Thyroid gland (tissue), 4 donors: ENCODE results near the gene KIAA1671. TPM values are rescaled to one million over a fixed set of nuclear protein-coding genes. Genes with fewer than 3 reads are reported as not detected.

ENCODE experiments used
- DNase-seq, 2 donors: peaks; one replicate each; pipeline ENCODE4 v3.0.0-alpha.2; 2019
- H3K27ac ChIP-seq, 3 donors: fragments of 200-600 bp; sonication (generic); 1 replicate in 2 of 3; 2 replicates in 1 of 3; pipeline ENCODE4 v1.5.1; 2016 to 2019; ENCODE audit warnings: mild to moderate bottlenecking in 1 of 3, moderate library complexity in 1 of 3
- H3K27me3 ChIP-seq: fragments of 200-600 bp; sonication (generic); one replicate; pipeline ENCODE4 v1.5.1; 2019
- H3K36me3 ChIP-seq, 2 donors: fragments of 200-600 bp; sonication (generic); one replicate each; pipeline ENCODE4 v1.5.1; 2016 to 2019
- H3K4me1 ChIP-seq, 2 donors: fragments of 200-600 bp; sonication (generic); one replicate each; pipeline ENCODE4 v1.5.1; 2017 to 2019
- H3K4me3 ChIP-seq, 3 donors: fragments of 200-600 bp; sonication (generic); replicated peaks in 1 of 3; 1 replicate in 2 of 3; 2 replicates in 1 of 3; pipeline ENCODE4 v1.5.1; 2016; ENCODE audit warnings: mild to moderate bottlenecking in 1 of 3
- H3K9me3 ChIP-seq: fragments of 200-600 bp; sonication (generic); one replicate; pipeline ENCODE4 v1.5.1; 2017
- CTCF ChIP-seq, 6 experiments: fragments of 200-600 bp in 3 of 6; fragments of 450-650 bp in 3 of 6; sonication (generic) in 3 of 6; IDR thresholded peaks; one replicate each; pipeline ENCODE4 v1.5.1; 2016 to 2019; ENCODE audit warnings: antibody characterized with exemption in 6 of 6, mild to moderate bottlenecking in 2 of 6, inconsistent platforms in 1 of 6, moderate library complexity in 1 of 6
- POLR2A ChIP-seq, 2 donors: fragments of 450-650 bp; IDR thresholded peaks; one replicate each; pipeline ENCODE4 v1.6.1; 2017; ENCODE audit warnings: antibody characterized with exemption in 2 of 2, mild to moderate bottlenecking in 2 of 2, moderate library complexity in 1 of 2
- WGBS, 2 donors: methylation state at CpG; one replicate each; pipeline ENCODE4 v1.1.5; 2017; 5-methylcytosine and 5-hydroxymethylcytosine counted together
- intact Hi-C: fragments of 100-400 bp; cut with DNase I; formaldehyde crosslinking; loops from one replicate; pipeline ENCODE4 v1.15.1; 2023
- total RNA-seq, 4 donors: library from RNA; depleted of rRNA; stranded (reverse); fragments of >200 nt; gene quantifications; one replicate each; pipeline ENCODE4 v1.2.3, GENCODE V29; 2016

Gene KIAA1671
- total RNA-seq, 4 donors from 2014 or later, result 63.2 to 111 (median 79.7) TPM

- Histone ChIP-seq H3K4me3 (no peak overlapping the region), H3K4me1 (peaks cover 33 to 43% of the 10 kb centered on the region in 2 donors), H3K27ac (peak overlapping the region in 2 of 3 donors; percentile 1 to 6), H3K36me3 (no peaks in the 10 kb centered on the region), H3K27me3 (no peaks in the 10 kb centered on the region), H3K9me3 (no peaks in the 10 kb centered on the region)
- no peak for DNase-seq
- WGBS, 2 donors, result 87 to 88% methylated on average over 3 of the region's 3 CpGs
- intact Hi-C loops, result no loop called here
- TF ChIP-seq POLR2A (IDR thresholded peaks at IDR 0.05) (no peak), CTCF (IDR thresholded peaks at IDR 0.05) (no peak)
Measured at GRCh38 chr22:25080855-25081254, 128.3 kb downstream of the KIAA1671 start.

GRCh38 chr22:25081409-25081824 lies 128.9 kb downstream of the KIAA1671 start:
- H3K27me3 ChIP-seq, result no peaks in the 10 kb centered on the region

GRCh38 chr22:25082096-25082495 lies 129.6 kb downstream of the KIAA1671 start:
- intact Hi-C loops, result no loop called here
- Histone ChIP-seq H3K9me3 (no peaks in the 10 kb centered on the region), H3K4me3 (no peak overlapping the region), H3K27ac (peak overlapping the region in 1 of 3 donors; percentile 22), H3K36me3 (no peaks in the 10 kb centered on the region), H3K27me3 (no peaks in the 10 kb centered on the region), H3K4me1 (peaks cover 37 to 45% of the 10 kb centered on the region in 2 donors)
- TF ChIP-seq POLR2A (IDR thresholded peaks at IDR 0.05), result no peak
- WGBS, 2 donors, result 88 to 90% methylated on average over 3 of the region's 3 CpGs
- DNase-seq, result no peak

More at GRCh38 chr22:25081409-25081824, 128.9 kb downstream of the KIAA1671 start:
- Histone ChIP-seq H3K27ac (peak overlapping the region in 2 of 3 donors; percentile 1 to 6), H3K36me3 (no peaks in the 10 kb centered on the region), H3K4me1 (peaks cover 35 to 45% of the 10 kb centered on the region in 2 donors), H3K4me3 (no peak overlapping the region), H3K9me3 (no peaks in the 10 kb centered on the region)
- 11 to 18% methylated on average over 3 of the region's 3 CpGs for WGBS, 2 donors
- peak; percentile 46 to 56 for DNase-seq
- peak in 5 of 6 experiments; percentile 33 to 62 (median 56) for TF ChIP-seq CTCF (IDR thresholded peaks at IDR 0.05)
- no peak for TF ChIP-seq POLR2A (IDR thresholded peaks at IDR 0.05)
- intact Hi-C loops, result no loop called here

- 70 to 86% methylated on average over 2 of the region's 2 CpGs for WGBS, 2 donors
- no peaks in the 10 kb centered on the region for H3K9me3 ChIP-seq
- H3K4me1 ChIP-seq, result peaks cover 26 to 42% of the 10 kb centered on the region in 2 donors
- no peaks in the 10 kb centered on the region for H3K36me3 ChIP-seq
- H3K4me3 ChIP-seq, result no peak overlapping the region
- no peak for DNase-seq
- intact Hi-C loops, result no loop called here
- TF ChIP-seq CTCF (IDR thresholded peaks at IDR 0.05), result no peak
- no peak for TF ChIP-seq POLR2A (IDR thresholded peaks at IDR 0.05)
- H3K27ac ChIP-seq, result peak overlapping the region in 2 of 3 donors; percentile 21 to 43
- H3K27me3 ChIP-seq, result no peaks in the 10 kb centered on the region
Measured at GRCh38 chr22:25083056-25083806, 130.7 kb downstream of the KIAA1671 start.

- intact Hi-C loops, result no loop called here
- no peaks in the 10 kb centered on the region for H3K9me3 ChIP-seq
- DNase-seq, result no peak
- peaks cover 25 to 36% of the 10 kb centered on the region in 2 donors for H3K4me1 ChIP-seq
- no peaks in the 10 kb centered on the region for H3K36me3 ChIP-seq
- H3K4me3 ChIP-seq, result no peak overlapping the region
- peak overlapping the region in 2 of 3 donors; percentile 21 to 43 for H3K27ac ChIP-seq
- WGBS, 2 donors, result 92 to 93% methylated on average over 6 of the region's 6 CpGs
- no peak for TF ChIP-seq POLR2A (IDR thresholded peaks at IDR 0.05)
- TF ChIP-seq CTCF (IDR thresholded peaks at IDR 0.05), result no peak
- no peaks in the 10 kb centered on the region for H3K27me3 ChIP-seq
Measured at GRCh38 chr22:25083807-25084200, 131.3 kb downstream of the KIAA1671 start.
